PC-3 (cell line): Measurements from ENCODE around the gene TBX6. TPM values are rescaled to one million over a fixed set of nuclear protein-coding genes. Genes with fewer than 3 reads are reported as not detected.

Experiments
- ATAC-seq: fragments of 200-7000 bp; cut with Tn5 transposase; 2 replicates; pipeline ENCODE4 v1.9.1; 2020; ENCODE audit warnings: mild to moderate bottlenecking, moderate library complexity
- BruUV-seq: library from RNA; stranded (reverse); fragments of 400-500 nt; replicated peaks from 2 replicates; lab custom pipeline; 2021; lab: Mats Ljungman, UMichigan
- CTCF ChIA-PET: fragments of 300-600 bp; sonication (Branson Sonifier 250); formaldehyde crosslinking; loops from one replicate; lab custom pipeline; 2022; ENCODE audit warnings: antibody characterized with exemption; lab: Charles Lee
- POLR2A ChIA-PET: fragments of 300-600 bp; sonication (Branson Sonifier 250); formaldehyde crosslinking; loops from one replicate; lab custom pipeline; 2022; ENCODE audit warnings: antibody characterized with exemption; ENCODE audit not compliant: unreplicated experiment; lab: Charles Lee
- DNase-seq: peaks from one replicate; pipeline ENCODE4 v3.0.0-alpha.2; 2015
- H2AFZ ChIP-seq: fragments of 300-600 bp; sonication (generic); 2 replicates; pipeline ENCODE4 v1.6.0; 2016; ENCODE audit warnings: antibody characterized with exemption, low read length
- H3F3A ChIP-seq: fragments of 300-600 bp; sonication (generic); one replicate; pipeline ENCODE4 v1.6.0; 2017; ENCODE audit warnings: antibody characterized with exemption, low read length, control low read depth, mild to moderate bottlenecking; ENCODE audit not compliant: unreplicated experiment
- H3K27ac ChIP-seq: fragments of 300-600 bp; sonication (generic); 2 replicates; pipeline ENCODE4 v1.5.1; 2016; ENCODE audit warnings: mild to moderate bottlenecking, low read length
- H3K27me3 ChIP-seq: fragments of 300-600 bp; sonication (generic); 2 replicates; pipeline ENCODE4 v1.6.1; 2016; ENCODE audit warnings: low read length, mixed read lengths
- H3K36me3 ChIP-seq: fragments of 300-600 bp; sonication (generic); 2 replicates; pipeline ENCODE4 v1.6.1; 2016; ENCODE audit warnings: low read depth, mixed run types, low read length, mixed read lengths
- H3K4me1 ChIP-seq: fragments of 300-600 bp; sonication (generic); 2 replicates; pipeline ENCODE4 v1.5.1; 2016; ENCODE audit warnings: low read length; ENCODE audit not compliant: insufficient read depth
- H3K4me2 ChIP-seq: fragments of 300-600 bp; sonication (generic); 2 replicates; pipeline ENCODE4 v1.6.0; 2016; ENCODE audit warnings: low read length
- H3K4me3 ChIP-seq: fragments of 300-600 bp; sonication (generic); 2 replicates; pipeline ENCODE4 v1.5.1; 2016; ENCODE audit warnings: mild to moderate bottlenecking, low read length, mixed read lengths
- H3K79me2 ChIP-seq: fragments of 300-600 bp; sonication (generic); 2 replicates; pipeline ENCODE4 v1.6.1; 2017; ENCODE audit warnings: low read length, mixed read lengths
- H3K9ac ChIP-seq: fragments of 300-600 bp; sonication (generic); 2 replicates; pipeline ENCODE4 v1.6.0; 2016; ENCODE audit warnings: mild to moderate bottlenecking, low read length
- H3K9me2 ChIP-seq: fragments of 300-600 bp; sonication (generic); replicated peaks from 2 replicates; pipeline ENCODE4 v1.6.1; 2016; ENCODE audit warnings: mixed run types, low read length, mixed read lengths
- H3K9me3 ChIP-seq: fragments of 300-600 bp; sonication (generic); 2 replicates; pipeline ENCODE4 v1.6.1; 2016; ENCODE audit warnings: low read length, mixed read lengths
- H4K20me1 ChIP-seq: fragments of 300-600 bp; sonication (generic); 2 replicates; pipeline ENCODE4 v1.6.1; 2016; ENCODE audit warnings: low read length, mixed read lengths
- EZH2 ChIP-seq: fragments of 300-600 bp; sonication (generic); IDR thresholded peaks from one replicate; pipeline ENCODE4 v1.6.1; 2017; ENCODE audit warnings: antibody characterized with exemption, mild to moderate bottlenecking, low read length; ENCODE audit not compliant: unreplicated experiment
- EZH2phosphoT487 ChIP-seq: fragments of 300-600 bp; sonication (generic); IDR thresholded peaks from 2 replicates; pipeline ENCODE4 v1.6.1; 2018; ENCODE audit warnings: mild to moderate bottlenecking, antibody characterized with exemption, low read length, borderline replicate concordance
- intact Hi-C: fragments of 100-400 bp; cut with micrococcal nuclease; formaldehyde crosslinking; loops from 2 replicates; pipeline ENCODE4 v1.9.0; 2023
- total RNA-seq: library from RNA; depleted of rRNA; stranded (reverse); fragments of >200 nt; gene quantifications from 2 replicates; pipeline ENCODE4 v1.2.3, GENCODE V29; 2014
- TF ChIP-seq, protein P1 (sequence below): fragments of 300-600 bp; sonication (generic); conservative IDR thresholded peaks from 2 replicates; pipeline ENCODE4 v1.5.1; 2017; ENCODE audit warnings: antibody characterized with exemption, low read depth, mild to moderate bottlenecking, low read length

TBX6 gene
- total RNA-seq, 1 experiment from 2014 or later: 1.1 TPM

DNA sequence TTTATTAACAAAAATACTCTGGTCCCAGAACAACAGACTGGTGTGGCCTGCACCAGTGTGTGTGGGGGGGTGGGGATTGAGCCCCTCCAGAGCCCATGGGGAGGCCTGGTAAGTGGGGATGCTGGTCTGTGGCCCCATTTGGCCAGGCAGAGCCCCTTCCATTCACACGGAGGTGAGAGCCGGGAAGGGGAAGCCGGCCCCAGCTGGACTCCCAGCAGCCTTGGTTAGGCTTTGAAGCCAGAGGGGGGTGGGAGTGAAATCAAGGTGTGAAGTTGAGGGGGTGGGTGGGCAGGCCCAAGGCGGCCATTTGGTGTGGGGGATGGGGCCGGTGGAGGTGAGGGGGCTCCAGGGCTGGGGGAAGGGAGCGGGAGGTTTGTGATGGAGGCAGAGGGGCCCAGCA is 5.9 kb downstream of the TBX6 start:
- H3K4me2 ChIP-seq: no peak overlapping the region
- TF ChIP-seq EZH2phosphoT487 (no peak), EZH2 (no peak)
- TF ChIP-seq, protein P1, sequence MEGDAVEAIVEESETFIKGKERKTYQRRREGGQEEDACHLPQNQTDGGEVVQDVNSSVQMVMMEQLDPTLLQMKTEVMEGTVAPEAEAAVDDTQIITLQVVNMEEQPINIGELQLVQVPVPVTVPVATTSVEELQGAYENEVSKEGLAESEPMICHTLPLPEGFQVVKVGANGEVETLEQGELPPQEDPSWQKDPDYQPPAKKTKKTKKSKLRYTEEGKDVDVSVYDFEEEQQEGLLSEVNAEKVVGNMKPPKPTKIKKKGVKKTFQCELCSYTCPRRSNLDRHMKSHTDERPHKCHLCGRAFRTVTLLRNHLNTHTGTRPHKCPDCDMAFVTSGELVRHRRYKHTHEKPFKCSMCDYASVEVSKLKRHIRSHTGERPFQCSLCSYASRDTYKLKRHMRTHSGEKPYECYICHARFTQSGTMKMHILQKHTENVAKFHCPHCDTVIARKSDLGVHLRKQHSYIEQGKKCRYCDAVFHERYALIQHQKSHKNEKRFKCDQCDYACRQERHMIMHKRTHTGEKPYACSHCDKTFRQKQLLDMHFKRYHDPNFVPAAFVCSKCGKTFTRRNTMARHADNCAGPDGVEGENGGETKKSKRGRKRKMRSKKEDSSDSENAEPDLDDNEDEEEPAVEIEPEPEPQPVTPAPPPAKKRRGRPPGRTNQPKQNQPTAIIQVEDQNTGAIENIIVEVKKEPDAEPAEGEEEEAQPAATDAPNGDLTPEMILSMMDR: no peak
- no peaks in the 10 kb centered on the region for H3K79me2 ChIP-seq
- H4K20me1 ChIP-seq: no peaks in the 10 kb centered on the region
- no peak overlapping the region for H2AFZ ChIP-seq
- no TSS peak for BruUV-seq
- CTCF ChIA-PET: no interaction called here
- ATAC-seq (no peak), DNase-seq (no peak)
- no peaks in the 10 kb centered on the region for H3K9me3 ChIP-seq
- peaks cover 8% of the 10 kb centered on the region for H3F3A ChIP-seq
- H3K9me2 ChIP-seq: no peaks in the 10 kb centered on the region
- intact Hi-C loops: no loop called here
- H3K27me3 ChIP-seq: no peaks in the 10 kb centered on the region
- H3K4me3 ChIP-seq: no peak overlapping the region
- H3K9ac ChIP-seq: no peak overlapping the region
- no peak overlapping the region for H3K27ac ChIP-seq
- POLR2A ChIA-PET: no interaction called here
- peaks cover 15% of the 10 kb centered on the region for H3K4me1 ChIP-seq
- H3K36me3 ChIP-seq: peaks cover 4% of the 10 kb centered on the region; the same call in 1 of the 2 replicates

DNA sequence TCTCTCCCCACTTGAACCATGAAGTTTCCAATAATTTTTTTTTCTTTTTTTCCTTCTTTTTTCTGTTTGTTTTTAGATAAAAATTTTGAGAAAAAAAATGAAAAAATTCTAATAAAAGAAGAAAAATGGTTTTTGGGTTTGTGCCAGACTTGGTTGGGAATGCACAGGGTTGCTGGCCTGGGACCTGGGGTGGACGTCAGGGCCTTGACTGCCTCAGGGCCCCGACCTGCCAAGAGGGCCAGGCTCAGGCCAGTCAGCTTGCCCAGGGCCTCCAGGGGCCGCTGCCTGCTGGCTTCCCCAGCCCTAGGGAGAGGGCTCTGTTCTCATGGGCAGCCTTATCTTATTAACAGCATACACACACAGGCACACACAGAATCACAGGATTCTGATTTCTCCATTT is 6.5 kb downstream of the TBX6 start:
- H3F3A ChIP-seq: peaks cover 2% of the 10 kb centered on the region
- POLR2A ChIA-PET: no interaction called here
- TF ChIP-seq, protein P1: no peak
- TF ChIP-seq EZH2: no peak
- no peak for TF ChIP-seq EZH2phosphoT487
- H4K20me1 ChIP-seq: no peaks in the 10 kb centered on the region
- intact Hi-C loops: no loop called here
- no peak overlapping the region for H3K4me3 ChIP-seq
- H3K9me2 ChIP-seq: no peaks in the 10 kb centered on the region
- CTCF ChIA-PET: no interaction called here
- H3K4me2 ChIP-seq: no peak overlapping the region
- H3K27ac ChIP-seq: no peak overlapping the region
- ATAC-seq: no peak
- no peaks in the 10 kb centered on the region for H3K27me3 ChIP-seq
- BruUV-seq: no TSS peak
- no peaks in the 10 kb centered on the region for H3K9me3 ChIP-seq
- H3K36me3 ChIP-seq: peaks cover 4% of the 10 kb centered on the region; the same call in 1 of the 2 replicates
- H3K4me1 ChIP-seq: peaks cover 10% of the 10 kb centered on the region
- DNase-seq: no peak
- H3K9ac ChIP-seq: no peak overlapping the region
- no peaks in the 10 kb centered on the region for H3K79me2 ChIP-seq
- H2AFZ ChIP-seq: no peak overlapping the region

DNA sequence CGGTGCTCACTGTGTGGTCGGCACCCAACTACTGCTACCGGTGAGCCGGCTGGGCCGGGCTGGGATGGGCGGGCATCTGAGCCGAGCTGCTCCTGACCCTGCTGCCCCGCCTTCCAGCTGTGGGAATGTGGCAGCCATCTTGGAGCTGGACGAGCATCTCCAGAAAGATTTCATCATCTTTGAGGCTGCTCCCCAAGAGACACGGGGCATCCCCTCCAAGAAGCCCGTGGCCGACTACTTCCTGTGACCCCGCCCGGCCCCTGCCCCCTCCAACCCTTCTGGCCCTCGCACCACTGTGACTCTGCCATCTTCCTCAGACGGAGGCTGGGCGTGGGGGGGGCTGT is 6.9 kb downstream of the TBX6 start:
- TF ChIP-seq, protein P1: no peak
- TF ChIP-seq EZH2phosphoT487 (no peak), EZH2 (no peak)
- Histone ChIP-seq H3K27me3 (no peaks in the 10 kb centered on the region), H3K4me1 (peaks cover 6% of the 10 kb centered on the region), H3K4me2 (no peak overlapping the region), H3K36me3 (peaks cover 5% of the 10 kb centered on the region; the same call in 1 of the 2 replicates), H3K4me3 (no peak overlapping the region), H3F3A (no peaks in the 10 kb centered on the region), H3K27ac (no peak overlapping the region), H3K9ac (no peak overlapping the region), H2AFZ (no peak overlapping the region), H3K79me2 (peaks cover 3% of the 10 kb centered on the region), H3K9me2 (no peaks in the 10 kb centered on the region), H3K9me3 (no peaks in the 10 kb centered on the region), H4K20me1 (no peaks in the 10 kb centered on the region)
- ATAC-seq (no peak), DNase-seq (no peak)
- intact Hi-C loops: no loop called here
- BruUV-seq: no TSS peak
- POLR2A ChIA-PET: no interaction called here
- CTCF ChIA-PET: no interaction called here
